Measurements from ENCODE around the gene PSMA5. TPM values are rescaled to one million over a fixed set of nuclear protein-coding genes. Genes with fewer than 3 reads are reported as not detected.

PSMA5 gene
- total and polyA plus RNA-seq, 2 of the 13 experiments (the other 11 are each of a cell fraction or from before 2014, with no cell fraction given): 140 to 169 TPM

DNA sequence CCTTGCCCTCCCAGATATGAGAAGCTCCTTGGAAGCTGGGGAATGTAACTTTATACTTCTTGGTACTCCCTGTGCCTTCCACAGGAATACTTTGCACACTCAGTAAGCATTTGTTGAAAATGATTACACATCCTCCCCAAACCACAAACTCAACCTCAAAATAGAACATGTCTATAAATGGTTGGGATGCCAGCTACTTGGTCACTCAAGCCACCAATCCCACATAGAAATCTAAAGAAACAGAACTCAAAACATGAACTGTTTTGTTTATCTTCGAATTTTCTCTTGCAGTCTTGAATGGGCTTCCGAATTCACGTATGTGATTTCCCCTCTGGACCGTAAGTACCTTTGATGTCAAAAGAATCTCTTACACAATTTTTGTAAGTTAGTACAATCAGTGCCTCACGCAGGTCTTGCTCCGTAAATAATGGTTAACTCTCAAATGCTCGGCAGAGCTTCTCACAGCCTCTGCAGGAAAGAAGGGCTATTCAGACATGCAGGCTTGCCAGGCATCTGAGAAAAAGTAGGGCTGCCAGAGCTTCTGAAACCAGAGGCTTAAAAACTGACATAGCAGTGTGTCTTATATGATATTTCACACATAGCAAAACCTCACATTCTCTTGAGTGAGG lies 55.4 kb downstream of the PSMA5 start (continued):
- no peak for TF ChIP-seq MYC (CRISPR knock-in tag; IDR thresholded peaks at IDR 0.05; ENCODE audit: borderline replicate concordance)
- no peak for TF ChIP-seq YEATS2 (CRISPR knock-in tag; IDR thresholded peaks at IDR 0.05; ENCODE audit: borderline replicate concordance)
- TF ChIP-seq, protein P1, sequence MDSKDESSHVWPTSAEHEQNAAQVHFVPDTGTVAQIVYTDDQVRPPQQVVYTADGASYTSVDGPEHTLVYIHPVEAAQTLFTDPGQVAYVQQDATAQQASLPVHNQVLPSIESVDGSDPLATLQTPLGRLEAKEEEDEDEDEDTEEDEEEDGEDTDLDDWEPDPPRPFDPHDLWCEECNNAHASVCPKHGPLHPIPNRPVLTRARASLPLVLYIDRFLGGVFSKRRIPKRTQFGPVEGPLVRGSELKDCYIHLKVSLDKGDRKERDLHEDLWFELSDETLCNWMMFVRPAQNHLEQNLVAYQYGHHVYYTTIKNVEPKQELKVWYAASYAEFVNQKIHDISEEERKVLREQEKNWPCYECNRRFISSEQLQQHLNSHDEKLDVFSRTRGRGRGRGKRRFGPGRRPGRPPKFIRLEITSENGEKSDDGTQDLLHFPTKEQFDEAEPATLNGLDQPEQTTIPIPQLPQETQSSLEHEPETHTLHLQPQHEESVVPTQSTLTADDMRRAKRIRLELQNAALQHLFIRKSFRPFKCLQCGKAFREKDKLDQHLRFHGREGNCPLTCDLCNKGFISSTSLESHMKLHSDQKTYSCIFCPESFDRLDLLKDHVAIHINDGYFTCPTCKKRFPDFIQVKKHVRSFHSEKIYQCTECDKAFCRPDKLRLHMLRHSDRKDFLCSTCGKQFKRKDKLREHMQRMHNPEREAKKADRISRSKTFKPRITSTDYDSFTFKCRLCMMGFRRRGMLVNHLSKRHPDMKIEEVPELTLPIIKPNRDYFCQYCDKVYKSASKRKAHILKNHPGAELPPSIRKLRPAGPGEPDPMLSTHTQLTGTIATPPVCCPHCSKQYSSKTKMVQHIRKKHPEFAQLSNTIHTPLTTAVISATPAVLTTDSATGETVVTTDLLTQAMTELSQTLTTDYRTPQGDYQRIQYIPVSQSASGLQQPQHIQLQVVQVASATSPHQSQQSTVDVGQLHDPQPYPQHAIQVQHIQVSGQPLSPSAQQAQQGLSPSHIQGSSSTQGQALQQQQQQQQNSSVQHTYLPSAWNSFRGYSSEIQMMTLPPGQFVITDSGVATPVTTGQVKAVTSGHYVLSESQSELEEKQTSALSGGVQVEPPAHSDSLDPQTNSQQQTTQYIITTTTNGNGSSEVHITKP (CRISPR knock-in tag; IDR thresholded peaks at IDR 0.05; ENCODE audit: low read depth): no peak
- TF ChIP-seq ZNF225 (CRISPR knock-in tag; IDR thresholded peaks at IDR 0.05): no peak
- no peak for TF ChIP-seq ZNF83 (CRISPR knock-in tag; IDR thresholded peaks at IDR 0.05; ENCODE audit: borderline replicate concordance)
- TF ChIP-seq MAFK (conservative IDR thresholded peaks at IDR 0.05 in 1 of 2, IDR thresholded peaks at IDR 0.05 in 1 of 2; ENCODE audit: low read length in 2 of 2): no peak
- 0 out of 2 replicates have a peak, but pooled peaks have one; percentile 26 for TF ChIP-seq KDM6A (CRISPR knock-in tag; IDR thresholded peaks at IDR 0.05; ENCODE audit: low read depth)
- no peak for TF ChIP-seq ZNF747 (CRISPR knock-in tag; IDR thresholded peaks at IDR 0.05; ENCODE audit: borderline replicate concordance)
- no peak for TF ChIP-seq PITX1 (CRISPR knock-in tag; IDR thresholded peaks at IDR 0.05)
- TF ChIP-seq HES4 (CRISPR knock-in tag; IDR thresholded peaks at IDR 0.05; ENCODE audit: borderline replicate concordance): no peak
- TF ChIP-seq, protein P2, sequence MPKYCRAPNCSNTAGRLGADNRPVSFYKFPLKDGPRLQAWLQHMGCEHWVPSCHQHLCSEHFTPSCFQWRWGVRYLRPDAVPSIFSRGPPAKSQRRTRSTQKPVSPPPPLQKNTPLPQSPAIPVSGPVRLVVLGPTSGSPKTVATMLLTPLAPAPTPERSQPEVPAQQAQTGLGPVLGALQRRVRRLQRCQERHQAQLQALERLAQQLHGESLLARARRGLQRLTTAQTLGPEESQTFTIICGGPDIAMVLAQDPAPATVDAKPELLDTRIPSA (CRISPR knock-in tag; IDR thresholded peaks at IDR 0.05; ENCODE audit: borderline replicate concordance): no peak
- no peak for TF ChIP-seq TAF15 (IDR thresholded peaks at IDR 0.05; ENCODE audit: low read depth, low read length, poor library complexity, severe bottlenecking)
- TF ChIP-seq, protein P3, sequence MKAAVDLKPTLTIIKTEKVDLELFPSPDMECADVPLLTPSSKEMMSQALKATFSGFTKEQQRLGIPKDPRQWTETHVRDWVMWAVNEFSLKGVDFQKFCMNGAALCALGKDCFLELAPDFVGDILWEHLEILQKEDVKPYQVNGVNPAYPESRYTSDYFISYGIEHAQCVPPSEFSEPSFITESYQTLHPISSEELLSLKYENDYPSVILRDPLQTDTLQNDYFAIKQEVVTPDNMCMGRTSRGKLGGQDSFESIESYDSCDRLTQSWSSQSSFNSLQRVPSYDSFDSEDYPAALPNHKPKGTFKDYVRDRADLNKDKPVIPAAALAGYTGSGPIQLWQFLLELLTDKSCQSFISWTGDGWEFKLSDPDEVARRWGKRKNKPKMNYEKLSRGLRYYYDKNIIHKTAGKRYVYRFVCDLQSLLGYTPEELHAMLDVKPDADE (CRISPR knock-in tag; IDR thresholded peaks at IDR 0.05): no peak
- 0 out of 2 replicates have a peak, but pooled peaks have one; percentile 22 for TF ChIP-seq ZNF12 (CRISPR knock-in tag; IDR thresholded peaks at IDR 0.05)
- no peak for TF ChIP-seq ZNF749 (CRISPR knock-in tag; IDR thresholded peaks at IDR 0.05; ENCODE audit: borderline replicate concordance)
- TF ChIP-seq ZNF30 (CRISPR knock-in tag; IDR thresholded peaks at IDR 0.05): no peak
- TF ChIP-seq NR1H2 (CRISPR knock-in tag; IDR thresholded peaks at IDR 0.05; ENCODE audit: borderline replicate concordance, low read depth): no peak
- no peak for TF ChIP-seq TBL1XR1 (IDR thresholded peaks at IDR 0.05; ENCODE audit: borderline replicate concordance, low read length, partially characterized antibody)
- TF ChIP-seq KMT2B (CRISPR knock-in tag; IDR thresholded peaks at IDR 0.05): peak; percentile 45; the same call in 1 of the 2 replicates
